Stimulated activated CD4-positive, alpha-beta T cell treated with anti-CD3 and anti-CD28 coated beads, Interleukin-15, amount 100 ng/mL, for 48 hours (primary cell): ENCODE data around the gene PEX11G.

Experiments
- DNase-seq, 2 donors: peaks; one replicate each; pipeline ENCODE4 v3.0.0-alpha.2; 2020; ENCODE audit warnings: low read depth in 2 of 2

Gene PEX11G

GRCh38 chr19:7521551-7522071, 32.8 kb upstream of the PEX11G start:
- no peak for DNase-seq

- DNase-seq: no peak
These were observed 31.6 kb upstream of the PEX11G start for GRCh38 chr19:7520131-7521051.

DNA sequence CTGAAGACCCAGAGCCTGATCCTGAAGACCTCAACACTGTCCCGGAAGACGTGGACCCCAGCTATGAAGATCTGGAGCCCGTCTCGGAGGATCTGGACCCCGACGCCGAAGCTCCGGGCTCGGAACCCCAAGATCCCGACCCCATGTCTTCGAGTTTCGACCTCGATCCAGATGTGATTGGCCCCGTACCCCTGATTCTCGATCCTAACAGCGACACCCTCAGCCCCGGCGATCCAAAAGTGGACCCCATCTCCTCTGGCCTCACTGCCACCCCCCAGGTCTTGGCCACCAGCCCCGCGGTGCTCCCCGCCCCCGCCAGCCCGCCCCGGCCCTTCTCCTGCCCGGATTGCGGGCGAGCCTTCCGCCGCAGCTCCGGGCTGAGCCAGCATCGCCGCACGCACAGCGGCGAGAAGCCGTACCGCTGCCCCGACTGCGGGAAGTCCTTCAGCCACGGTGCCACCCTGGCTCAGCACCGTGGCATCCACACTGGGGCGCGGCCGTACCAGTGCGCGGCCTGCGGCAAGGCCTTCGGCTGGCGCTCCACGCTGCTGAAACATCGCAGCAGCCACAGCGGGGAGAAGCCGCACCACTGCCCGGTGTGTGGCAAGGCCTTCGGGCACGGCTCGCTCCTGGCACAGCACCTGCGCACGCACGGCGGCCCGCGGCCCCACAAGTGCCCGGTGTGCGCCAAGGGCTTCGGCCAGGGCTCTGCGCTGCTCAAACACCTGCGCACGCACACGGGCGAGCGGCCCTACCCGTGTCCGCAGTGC, 30.7 kb upstream of the PEX11G start:
- DNase-seq: no peak

- DNase-seq: no peak
These were observed 28.0 kb upstream of the PEX11G start for GRCh38 chr19:7516878-7517277.

GRCh38 chr19:7516333-7516732, 27.5 kb upstream of the PEX11G start:
- no peak for DNase-seq

DNA sequence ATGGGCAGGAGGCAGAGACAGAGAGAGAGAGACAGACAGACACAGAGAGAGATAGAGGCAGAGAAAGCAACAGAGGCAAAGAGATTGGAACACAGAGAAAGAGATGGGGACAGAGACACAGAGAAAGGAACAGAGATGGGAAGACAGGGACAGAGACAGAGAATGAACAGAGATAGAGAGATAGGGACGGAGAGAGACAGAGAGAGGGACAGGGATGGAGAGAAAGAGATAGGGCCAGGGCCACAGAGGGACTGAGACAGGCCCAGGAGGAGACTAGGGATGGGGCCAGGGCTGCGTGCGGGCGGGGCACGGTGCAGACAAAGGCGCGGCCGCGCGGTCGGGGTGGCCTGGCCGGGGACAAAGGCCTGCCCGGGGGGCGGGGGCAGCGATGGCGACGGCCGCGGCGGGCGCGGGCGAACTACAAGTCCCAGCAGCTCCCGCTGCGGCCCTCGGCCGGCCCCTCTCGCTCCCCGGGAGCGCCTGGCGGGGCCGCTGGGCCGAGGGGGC, 26.9 kb upstream of the PEX11G start, which contains the start of gene ZNF358:
ZNF358 (plus strand) TSS at position 459 of the 507 bp plus-strand sequence. CDS start 3,140 bp downstream, outside the sequence.
- DNase-seq: no peak

GRCh38 chr19:7515110-7515644, 26.3 kb upstream of the PEX11G start:
- no peak for DNase-seq

DNA sequence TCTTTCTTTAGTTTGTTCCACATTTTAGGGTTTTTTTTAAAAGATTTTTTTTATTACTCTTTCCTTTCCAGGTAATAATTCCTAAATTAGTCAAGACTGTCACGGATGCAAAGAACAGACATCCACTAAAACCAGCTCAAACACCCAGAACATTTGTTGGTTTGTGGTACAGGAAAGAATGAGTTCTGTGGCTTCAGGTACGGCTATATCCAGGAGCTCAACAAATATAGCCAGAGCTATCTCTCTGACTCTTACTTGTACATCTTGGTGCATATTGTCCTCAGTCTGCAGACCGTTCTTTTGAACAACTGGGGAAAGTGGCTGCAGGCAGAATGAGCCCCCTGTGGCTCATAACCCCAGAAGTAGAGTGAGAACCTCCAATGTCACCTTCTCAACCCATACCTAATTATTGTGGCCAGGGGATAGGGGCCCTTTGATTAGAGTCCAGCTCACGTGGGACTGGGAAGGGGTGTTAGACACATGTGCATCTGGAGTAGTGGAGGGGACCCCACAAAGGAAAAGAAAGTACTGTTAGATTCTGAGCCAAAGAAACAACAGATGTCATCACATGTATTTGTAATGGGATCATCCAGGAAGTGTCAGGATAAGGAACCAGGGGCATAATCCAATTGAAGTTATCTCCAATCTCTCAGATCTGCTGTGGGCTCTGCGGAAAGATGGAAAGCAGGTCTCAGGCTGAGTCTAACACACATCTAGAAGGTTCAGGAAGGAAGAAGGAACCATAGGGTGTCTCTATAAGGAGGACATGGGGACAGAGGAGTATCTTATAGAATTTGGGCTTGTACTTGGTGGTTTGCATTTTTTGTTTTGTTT, 25.2 kb upstream of the PEX11G start:
- DNase-seq: no peak

GRCh38 chr19:7512400-7512851, 23.6 kb upstream of the PEX11G start:
- DNase-seq: no peak

- no peak for DNase-seq
These were observed 20.8 kb upstream of the PEX11G start for GRCh38 chr19:7509625-7510024.

DNA sequence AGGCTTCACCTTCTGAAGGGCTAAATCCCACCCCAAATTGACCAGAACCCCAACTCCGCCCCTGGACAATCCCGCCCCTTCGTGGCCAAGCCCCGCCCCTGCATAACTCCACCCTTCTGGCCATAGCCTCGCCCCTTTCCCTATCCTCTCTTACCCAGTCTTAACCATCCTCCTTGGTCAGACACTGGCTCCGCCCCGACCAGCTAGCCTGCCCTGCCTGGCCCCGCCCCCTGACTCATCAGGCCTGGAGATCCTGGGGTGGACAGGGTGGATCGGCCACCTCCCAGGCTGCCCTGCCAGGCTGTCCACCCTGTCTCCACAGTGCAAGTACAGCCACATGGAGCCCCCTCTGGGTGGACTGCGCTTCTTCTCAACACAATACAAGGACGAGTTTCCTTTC, 19.0 kb upstream of the PEX11G start:
- no peak for DNase-seq

GRCh38 chr19:7506385-7507328, 17.8 kb upstream of the PEX11G start:
- peak; percentile 57 to 63 for DNase-seq

- DNase-seq: peak in 1 of 2 donors; percentile 36
These were observed 17.0 kb upstream of the PEX11G start for GRCh38 chr19:7505682-7506384.

- no peak for DNase-seq
These were observed 16.4 kb upstream of the PEX11G start for GRCh38 chr19:7505288-7505681.

DNA sequence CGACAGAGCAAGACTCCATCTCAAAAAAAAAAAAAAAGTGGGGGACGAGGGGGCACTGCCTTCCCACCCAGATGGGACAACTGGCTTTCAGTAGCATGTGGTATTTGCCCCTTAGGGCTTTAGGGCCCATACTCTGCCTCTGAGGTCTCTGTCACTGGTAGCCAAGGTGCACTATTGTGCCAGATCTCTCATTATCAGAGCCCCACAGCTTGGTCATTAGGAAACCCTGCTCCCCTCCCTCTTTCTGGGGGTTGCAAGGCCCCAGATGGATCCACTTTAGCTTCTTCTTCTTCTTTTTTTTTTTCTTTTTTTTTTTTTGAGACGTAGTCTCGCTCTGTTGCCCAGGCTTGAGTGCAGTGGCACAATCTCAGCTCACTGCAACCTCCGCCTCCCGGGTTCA, 15.8 kb upstream of the PEX11G start:
- DNase-seq: no peak

DNA sequence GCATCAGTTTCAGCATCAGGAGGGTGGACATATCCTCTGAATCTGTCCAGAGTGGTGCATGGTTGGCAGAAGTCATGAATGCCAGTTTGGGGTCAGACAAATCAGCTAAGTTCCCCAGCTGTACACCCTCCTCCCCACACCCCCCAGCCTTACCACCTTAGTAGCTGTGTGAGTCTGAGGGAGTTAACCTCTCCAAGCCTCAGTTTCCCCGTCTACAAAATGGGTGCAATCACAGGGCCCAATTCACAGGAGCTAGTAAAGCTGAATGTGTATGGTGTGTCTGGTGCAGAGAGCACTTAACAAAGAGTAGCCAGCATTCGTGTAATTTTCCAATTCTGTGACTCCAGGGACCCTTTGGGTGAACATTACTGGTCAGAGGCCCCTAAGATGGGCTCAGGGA, 13.7 kb upstream of the PEX11G start:
- no peak for DNase-seq

GRCh38 chr19:7500811-7501450, 12.1 kb upstream of the PEX11G start:
- peak; percentile 40 to 64 for DNase-seq

- no peak for DNase-seq
These were observed 8.5 kb upstream of the PEX11G start for GRCh38 chr19:7497292-7497691.
